SJSA1 (cell line): ENCODE data around the gene KLK6. TPM values are rescaled to one million over a fixed set of nuclear protein-coding genes. Genes with fewer than 3 reads are reported as not detected.
"Not testable (repeated sequence)": the region's sequence is repeated elsewhere in the genome, so short reads cannot be mapped to it uniquely, and the experiment has no call there.

ENCODE experiments used
- DNase-seq, 2 experiments: peaks; one replicate each; pipeline ENCODE4 v3.0.0-alpha.2; 2015 to 2020; ENCODE audit warnings: low spot score in 2 of 2, low read depth in 1 of 2
- H3K27ac ChIP-seq: fragments of 250-450 bp; sonication (Bioruptor Pico); 2 replicates; pipeline ENCODE4 v1.5.1; 2020; ENCODE audit warnings: mild to moderate bottlenecking, moderate library complexity
- H3K27me3 ChIP-seq: fragments of 250-450 bp; sonication (Bioruptor Pico); replicated peaks from 2 replicates; pipeline ENCODE4 v1.5.1; 2020; ENCODE audit warnings: mild to moderate bottlenecking, moderate library complexity
- H3K36me3 ChIP-seq: fragments of 250-450 bp; sonication (Bioruptor Pico); 2 replicates; pipeline ENCODE4 v1.5.1; 2020; ENCODE audit warnings: mild to moderate bottlenecking
- H3K4me1 ChIP-seq: fragments of 250-450 bp; sonication (Bioruptor Pico); replicated peaks from 2 replicates; pipeline ENCODE4 v1.6.1; 2021; ENCODE audit warnings: mild to moderate bottlenecking
- H3K4me3 ChIP-seq: fragments of 250-450 bp; sonication (Bioruptor Pico); 2 replicates; pipeline ENCODE4 v1.5.1; 2020; ENCODE audit warnings: mild to moderate bottlenecking
- H3K9me3 ChIP-seq: fragments of 250-450 bp; sonication (Bioruptor Pico); replicated peaks from 2 replicates; pipeline ENCODE4 v1.5.1; 2020; ENCODE audit warnings: mild to moderate bottlenecking
- total RNA-seq: library from RNA; depleted of rRNA; stranded (reverse); fragments of >200 nt; shearing (Covaris generic); gene quantifications from 2 replicates; pipeline ENCODE4 v1.2.3, GENCODE V29; 2014

KLK6 gene
- total RNA-seq, 1 experiment from 2014 or later = not detected

GRCh38 chr19:50979758-50980157 lies 10.4 kb upstream of the KLK6 start:
- no peak for DNase-seq
- peaks cover 10% of the 10 kb centered on the region for H3K27me3 ChIP-seq
- H3K4me1 ChIP-seq = no peaks in the 10 kb centered on the region
- no peaks in the 10 kb centered on the region for H3K9me3 ChIP-seq
- H3K36me3 ChIP-seq = no peaks in the 10 kb centered on the region
- H3K4me3 ChIP-seq = no peak overlapping the region
- H3K27ac ChIP-seq = no peak overlapping the region

GRCh38 chr19:50978772-50979390 lies 9.5 kb upstream of the KLK6 start:
- no peak for DNase-seq
- H3K4me1 ChIP-seq = no peaks in the 10 kb centered on the region
- H3K27ac ChIP-seq = no peak overlapping the region
- H3K27me3 ChIP-seq = peaks cover 10% of the 10 kb centered on the region; the same call in 1 of the 2 replicates
- no peaks in the 10 kb centered on the region for H3K9me3 ChIP-seq
- no peaks in the 10 kb centered on the region for H3K36me3 ChIP-seq
- no peak overlapping the region for H3K4me3 ChIP-seq

- no peaks in the 10 kb centered on the region for H3K36me3 ChIP-seq
- H3K4me3 ChIP-seq = no peak overlapping the region
- no peaks in the 10 kb centered on the region for H3K4me1 ChIP-seq
- no peak for DNase-seq
- H3K27me3 ChIP-seq = 0 out of 2 replicates have a peak, but pooled peaks cover 10% of the 10 kb centered on the region
- no peak overlapping the region for H3K27ac ChIP-seq
- H3K9me3 ChIP-seq = no peaks in the 10 kb centered on the region
These were observed 8.2 kb upstream of the KLK6 start for GRCh38 chr19:50977626-50978025.

- DNase-seq = no peak
- no peak overlapping the region for H3K4me3 ChIP-seq
- no peak overlapping the region for H3K27ac ChIP-seq
- H3K27me3 ChIP-seq = 0 out of 2 replicates have a peak, but pooled peaks cover 10% of the 10 kb centered on the region
- H3K36me3 ChIP-seq = no peaks in the 10 kb centered on the region
- H3K4me1 ChIP-seq = no peaks in the 10 kb centered on the region
- no peaks in the 10 kb centered on the region for H3K9me3 ChIP-seq
These were observed 6.4 kb upstream of the KLK6 start for GRCh38 chr19:50975766-50976165.

- no peak overlapping the region for H3K27ac ChIP-seq
- H3K27me3 ChIP-seq = 0 out of 2 replicates have a peak, but pooled peaks cover 10% of the 10 kb centered on the region
- H3K9me3 ChIP-seq = no peaks in the 10 kb centered on the region
- H3K4me3 ChIP-seq = no peak overlapping the region
- no peaks in the 10 kb centered on the region for H3K4me1 ChIP-seq
- no peaks in the 10 kb centered on the region for H3K36me3 ChIP-seq
- DNase-seq = no peak
These were observed 5.5 kb upstream of the KLK6 start for GRCh38 chr19:50974702-50975556.

- Histone ChIP-seq H3K4me3 (no peak overlapping the region), H3K4me1 (no peaks in the 10 kb centered on the region), H3K36me3 (no peaks in the 10 kb centered on the region), H3K9me3 (no peaks in the 10 kb centered on the region), H3K27ac (no peak overlapping the region), H3K27me3 (peaks cover 14% of the 10 kb centered on the region; the same call in 1 of the 2 replicates)
- no peak for DNase-seq
These were observed 3.5 kb upstream of the KLK6 start for GRCh38 chr19:50972795-50973376.

- H3K9me3 ChIP-seq, H3K4me3 ChIP-seq, DNase-seq: not testable (repeated sequence)
These were observed 419 bp upstream of the KLK6 start for GRCh38 chr19:50969810-50970209.

GRCh38 chr19:50968716-50969412 lies 527 bp downstream of the KLK6 start:
- H3K27me3 ChIP-seq = peaks cover 4% of the 10 kb centered on the region
- no peak for DNase-seq
- no peaks in the 10 kb centered on the region for H3K36me3 ChIP-seq
- H3K4me1 ChIP-seq = no peaks in the 10 kb centered on the region
- H3K9me3 ChIP-seq = no peaks in the 10 kb centered on the region
- no peak overlapping the region for H3K27ac ChIP-seq
- no peak overlapping the region for H3K4me3 ChIP-seq

More at GRCh38 chr19:50969810-50970209, 419 bp upstream of the KLK6 start:
- not testable (repeated sequence) for H3K4me1 ChIP-seq, H3K27ac ChIP-seq, H3K27me3 ChIP-seq, H3K36me3 ChIP-seq

GRCh38 chr19:50967929-50968715 lies 1.3 kb downstream of the KLK6 start:
- Histone ChIP-seq H3K4me3 (no peak overlapping the region), H3K27ac (no peak overlapping the region), H3K4me1 (no peaks in the 10 kb centered on the region), H3K9me3 (no peaks in the 10 kb centered on the region), H3K27me3 (peaks cover 4% of the 10 kb centered on the region), H3K36me3 (no peaks in the 10 kb centered on the region)
- DNase-seq = no peak

- peaks cover 2% of the 10 kb centered on the region for H3K27me3 ChIP-seq
- H3K4me1 ChIP-seq = no peaks in the 10 kb centered on the region
- H3K36me3 ChIP-seq = no peaks in the 10 kb centered on the region
- no peak overlapping the region for H3K27ac ChIP-seq
- no peak overlapping the region for H3K4me3 ChIP-seq
- no peak for DNase-seq
- H3K9me3 ChIP-seq = no peaks in the 10 kb centered on the region; the same call in 1 of the 2 replicates
These were observed 5.1 kb downstream of the KLK6 start for GRCh38 chr19:50964266-50964665.

GRCh38 chr19:50963381-50963780 lies 6.0 kb downstream of the KLK6 start:
- no peaks in the 10 kb centered on the region; the same call in none of the 2 replicates for H3K27me3 ChIP-seq
- H3K4me1 ChIP-seq = no peaks in the 10 kb centered on the region
- H3K4me3 ChIP-seq = no peak overlapping the region
- H3K27ac ChIP-seq = no peak overlapping the region
- DNase-seq = no peak
- no peaks in the 10 kb centered on the region for H3K36me3 ChIP-seq
- H3K9me3 ChIP-seq = no peaks in the 10 kb centered on the region; the same call in 1 of the 2 replicates

- no peak overlapping the region for H3K27ac ChIP-seq
- no peaks in the 10 kb centered on the region for H3K36me3 ChIP-seq
- no peaks in the 10 kb centered on the region; the same call in 1 of the 2 replicates for H3K27me3 ChIP-seq
- no peak overlapping the region for H3K4me3 ChIP-seq
- no peaks in the 10 kb centered on the region for H3K4me1 ChIP-seq
- no peaks in the 10 kb centered on the region; the same call in 1 of the 2 replicates for H3K9me3 ChIP-seq
- no peak for DNase-seq
These were observed 7.1 kb downstream of the KLK6 start for GRCh38 chr19:50962245-50962644.
